22Rv1 (cell line): Measurements from ENCODE around the gene ANK3.

ENCODE experiments used
- ZFX ChIP-seq: fragments of 450-650 bp; IDR thresholded peaks from 2 replicates; pipeline ENCODE4 v1.6.1; 2017; ENCODE audit warnings: antibody characterized with exemption, borderline replicate concordance
- TF ChIP-seq, protein P1 (sequence below): fragments of 450-650 bp; IDR thresholded peaks from 2 replicates; pipeline ENCODE4 v1.5.1; 2017; ENCODE audit warnings: mild to moderate bottlenecking

DNA sequence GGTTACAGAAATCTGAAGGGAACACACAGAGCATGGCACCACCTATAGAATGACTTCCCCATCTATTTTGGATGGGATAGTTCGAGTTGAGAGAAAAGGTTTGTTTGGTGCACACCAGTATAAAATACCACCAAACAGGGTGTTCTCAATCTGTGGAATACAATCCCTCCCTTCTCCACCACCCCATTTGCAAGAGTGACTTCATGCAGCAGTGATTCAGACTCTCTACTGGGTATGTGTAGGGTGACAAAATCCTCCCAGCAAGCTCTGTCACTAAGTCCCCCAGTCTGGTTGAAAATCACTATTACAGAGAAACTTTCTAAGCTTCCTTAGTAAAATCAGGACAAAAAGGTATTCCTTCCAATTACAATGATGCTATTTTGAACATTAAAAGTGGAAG, 69.0 kb downstream of the ANK3 start:
- TF ChIP-seq, protein P1, sequence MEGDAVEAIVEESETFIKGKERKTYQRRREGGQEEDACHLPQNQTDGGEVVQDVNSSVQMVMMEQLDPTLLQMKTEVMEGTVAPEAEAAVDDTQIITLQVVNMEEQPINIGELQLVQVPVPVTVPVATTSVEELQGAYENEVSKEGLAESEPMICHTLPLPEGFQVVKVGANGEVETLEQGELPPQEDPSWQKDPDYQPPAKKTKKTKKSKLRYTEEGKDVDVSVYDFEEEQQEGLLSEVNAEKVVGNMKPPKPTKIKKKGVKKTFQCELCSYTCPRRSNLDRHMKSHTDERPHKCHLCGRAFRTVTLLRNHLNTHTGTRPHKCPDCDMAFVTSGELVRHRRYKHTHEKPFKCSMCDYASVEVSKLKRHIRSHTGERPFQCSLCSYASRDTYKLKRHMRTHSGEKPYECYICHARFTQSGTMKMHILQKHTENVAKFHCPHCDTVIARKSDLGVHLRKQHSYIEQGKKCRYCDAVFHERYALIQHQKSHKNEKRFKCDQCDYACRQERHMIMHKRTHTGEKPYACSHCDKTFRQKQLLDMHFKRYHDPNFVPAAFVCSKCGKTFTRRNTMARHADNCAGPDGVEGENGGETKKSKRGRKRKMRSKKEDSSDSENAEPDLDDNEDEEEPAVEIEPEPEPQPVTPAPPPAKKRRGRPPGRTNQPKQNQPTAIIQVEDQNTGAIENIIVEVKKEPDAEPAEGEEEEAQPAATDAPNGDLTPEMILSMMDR: no peak
- no peak for TF ChIP-seq ZFX
